K562 (cell line): Measurements from ENCODE around the gene SAV1. TPM values are rescaled to one million over a fixed set of nuclear protein-coding genes. Genes with fewer than 3 reads are reported as not detected.
A peak's percentile ranks its signal among the peaks of the same experiment; 100 is the strongest.
"Not testable (repeated sequence)": the region's sequence is repeated elsewhere in the genome, so short reads cannot be mapped to it uniquely, and the experiment has no call there.

ENCODE experiments used
- ATAC-seq: fragments of 200-7000 bp; cut with Tn5 transposase; 3 replicates; pipeline ENCODE4 v1.9.1; 2020; ENCODE audit warnings: moderate library complexity
- BruUV-seq: library from RNA; stranded (reverse); fragments of 400-500 nt; replicated peaks from 2 replicates; lab custom pipeline; 2021; lab: Mats Ljungman, UMichigan
- CTCF ChIA-PET: fragments of 300-600 bp; formaldehyde crosslinking; extraction: SDS; loops from one replicate; lab custom pipeline; 2021; ENCODE audit warnings: low intra/inter-chr PET ratio; lab: Yijun Ruan, JAX
- POLR2A ChIA-PET: fragments of 300-600, 350-650 bp; sonication (Branson Sonifier 250); formaldehyde crosslinking; extraction: SDS; loops from one replicate; lab custom pipeline; 2021; ENCODE audit warnings: antibody characterized with exemption, inconsistent platforms; lab: Yijun Ruan, JAX
- DNase-seq, 4 experiments: peaks; one replicate each; pipeline versions ENCODE4 v3.0.0 to v3.0.0-alpha.2; 2011 to 2018; ENCODE audit warnings: low spot score in 3 of 4, mixed read lengths in 3 of 4; ENCODE audit errors: extremely low read depth in 1 of 4
- FAIRE-seq: peaks from 2 replicates; lab custom pipeline; 2011; peaks lifted over from hg19 to GRCh38; lab: Jason Lieb, UNC
- H2AFZ ChIP-seq: 2 replicates; pipeline ENCODE4 v1.6.0; 2011; ENCODE audit warnings: low read depth, low read length, control low read depth, inconsistent platforms
- H3K27ac ChIP-seq: fragments of 200-600 bp; 3 replicates; pipeline ENCODE4 v1.8.0; 2011; ENCODE audit warnings: low read depth, mild to moderate bottlenecking, control low read depth, inconsistent platforms, low read length, moderate library complexity, mixed read lengths; ENCODE audit errors: extremely low read depth
- H3K27me3 ChIP-seq, 2 experiments: fragments of 300-600 bp in 1 of 2; 2 replicates in 1 of 2; 3 replicates in 1 of 2; pipeline versions ENCODE4 v1.6.0 to v1.8.0; 2011; ENCODE audit warnings: inconsistent platforms in 2 of 2, low read length in 2 of 2, mild to moderate bottlenecking in 1 of 2, mixed read lengths in 1 of 2, moderate library complexity in 1 of 2; ENCODE audit not compliant: control insufficient read depth in 2 of 2, insufficient read depth in 2 of 2
- H3K36me3 ChIP-seq: fragments of 300-600 bp; 3 replicates; pipeline ENCODE4 v1.8.0; 2011; ENCODE audit warnings: mild to moderate bottlenecking, low read length, inconsistent platforms; ENCODE audit not compliant: control insufficient read depth, insufficient read depth
- H3K4me1 ChIP-seq, 2 experiments: fragments of 200-600 bp in 1 of 2; replicated peaks in 1 of 2; 2 replicates in 1 of 2; 3 replicates in 1 of 2; pipeline versions ENCODE4 v1.5.1 to v1.8.0; 2011; ENCODE audit warnings: inconsistent platforms in 2 of 2, low read length in 2 of 2, mild to moderate bottlenecking in 1 of 2, mixed read lengths in 1 of 2, moderate library complexity in 1 of 2; ENCODE audit not compliant: control insufficient read depth in 2 of 2, insufficient read depth in 2 of 2
- H3K4me2 ChIP-seq: 2 replicates; pipeline ENCODE4 v1.6.1; 2011; ENCODE audit warnings: low read length, control low read depth, inconsistent platforms, mixed read lengths; ENCODE audit not compliant: insufficient read depth
- H3K4me3 ChIP-seq: fragments of 200-600 bp; sonication (generic), shearing (Covaris generic); 2 replicates; pipeline ENCODE4 v1.5.1; 2016; ENCODE audit warnings: control low read depth, inconsistent platforms
- H3K79me2 ChIP-seq: fragments of 200-600 bp; 3 replicates; pipeline ENCODE4 v1.8.0; 2011; ENCODE audit warnings: low read length, inconsistent platforms; ENCODE audit not compliant: control insufficient read depth, insufficient read depth
- H3K9ac ChIP-seq, 2 experiments: 2 replicates each; pipeline versions ENCODE4 v1.6.0 to v1.6.1; 2011; ENCODE audit warnings: low read depth in 2 of 2, low read length in 2 of 2, control low read depth in 1 of 2, inconsistent platforms in 1 of 2, mild to moderate bottlenecking in 1 of 2, mixed read lengths in 1 of 2; ENCODE audit not compliant: insufficient read depth in 1 of 2
- H3K9me1 ChIP-seq: one replicate; pipeline ENCODE4 v1.6.0; 2011; ENCODE audit warnings: inconsistent platforms, mild to moderate bottlenecking, low read length, moderate library complexity; ENCODE audit not compliant: control insufficient read depth, insufficient read depth
- H3K9me3 ChIP-seq: replicated peaks from 2 replicates; pipeline ENCODE4 v1.5.1; 2011; ENCODE audit warnings: low read depth, low read length, inconsistent platforms; ENCODE audit not compliant: control insufficient read depth, insufficient read depth
- H4K20me1 ChIP-seq: replicated peaks from 2 replicates; pipeline ENCODE4 v1.6.1; 2011; ENCODE audit warnings: low read length, inconsistent platforms, mixed read lengths; ENCODE audit not compliant: control insufficient read depth, insufficient read depth
- ADNP ChIP-seq: fragments of 200-800 bp; sonication (Bioruptor generic); IDR thresholded peaks from 2 replicates; pipeline ENCODE4 v1.6.1; 2016; ENCODE audit warnings: missing genetic modification characterization, missing compliant biosample characterization
- CHCHD3 ChIP-seq: fragments of 250-450 bp; sonication (Bioruptor Pico); IDR thresholded peaks from 2 replicates; pipeline ENCODE4 v2.1.2; 2022; ENCODE audit warnings: mild to moderate bottlenecking
- XRCC3 ChIP-seq: fragments of 450-650 bp; IDR thresholded peaks from 2 replicates; pipeline ENCODE4 v1.6.1; 2017; ENCODE audit warnings: mild to moderate bottlenecking, moderate library complexity
- ZNF165 ChIP-seq: fragments of 250-450 bp; sonication (Bioruptor Pico); IDR thresholded peaks from 2 replicates; pipeline ENCODE4 v1.4.0; 2020; ENCODE audit warnings: borderline replicate concordance
- ZNF316 ChIP-seq: fragments of 450-650 bp; IDR thresholded peaks from 2 replicates; pipeline ENCODE4 v1.6.1; 2016
- WGBS: fragments of 100-300 bp; shearing (Covaris generic); methylation state at CpG from one replicate; pipeline ENCODE4 v1.1.6; 2016; ENCODE audit warnings: low coverage, mixed read lengths; ENCODE audit not compliant: insufficient coverage; ENCODE audit errors: missing lambda C conversion rate; 5-methylcytosine and 5-hydroxymethylcytosine counted together
- in situ Hi-C: fragments of 300-500 bp; cut with MboI; formaldehyde crosslinking; loops from 4 replicates; pipeline ENCODE4 v1.15.0; 2018; ENCODE audit warnings: inconsistent platforms, mixed read lengths
- intact Hi-C: fragments of 100-400 bp; cut with micrococcal nuclease; formaldehyde crosslinking; loops from 2 replicates; pipeline ENCODE4 v1.14.2; 2022
- polyA plus RNA-seq, 8 experiments: library from polyadenylated mRNA; depleted of rRNA in 4 of 8; stranded (reverse) in 5 of 8; unstranded in 3 of 8; fragments of >200 nt; fragmentation: Nextera tagmentation in 2 of 8; fragmentation: Illumina TruSeq in 1 of 8; extraction: Ambion mirVana in 2 of 8; extraction: Trizol in 1 of 8; gene quantifications; 2 replicates each; pipeline versions ENCODE4 v1.2.1 to v1.2.3, GENCODE V29; 2011 to 2014; ENCODE audit warnings: inconsistent platforms in 1 of 8, missing spikeins in 1 of 8
- total RNA-seq, 7 experiments: library from RNA; depleted of rRNA in 6 of 7; stranded (reverse); fragments of >200 nt in 6 of 7; fragmentation: Illumina TruSeq in 2 of 7; extraction: Trizol in 2 of 7; gene quantifications; 2 replicates each; pipeline versions ENCODE4 v1.2.1 to v1.2.3, GENCODE V29; 2011 to 2021; ENCODE audit warnings: low replicate concordance in 1 of 7
- TF ChIP-seq, protein P1 (sequence below): sonication (generic); formaldehyde crosslinking; IDR thresholded peaks from 2 replicates; pipeline ENCODE4 v1.8.1; 2023; ENCODE audit warnings: mild to moderate bottlenecking, missing genetic modification reagents
- TF ChIP-seq, protein P2 (sequence below): fragments of 250-450 bp; sonication (Bioruptor Pico); IDR thresholded peaks from 2 replicates; pipeline ENCODE4 v1.8.0; 2022; ENCODE audit warnings: inconsistent platforms, mild to moderate bottlenecking, moderate library complexity, borderline replicate concordance

The SAV1 gene
- total and polyA plus RNA-seq, 9 of the 15 experiments (the other 6 are each of a cell fraction or from before 2014, with no cell fraction given), result 6.5 to 18.1 (median 16.1) TPM

- TF ChIP-seq, protein P1, sequence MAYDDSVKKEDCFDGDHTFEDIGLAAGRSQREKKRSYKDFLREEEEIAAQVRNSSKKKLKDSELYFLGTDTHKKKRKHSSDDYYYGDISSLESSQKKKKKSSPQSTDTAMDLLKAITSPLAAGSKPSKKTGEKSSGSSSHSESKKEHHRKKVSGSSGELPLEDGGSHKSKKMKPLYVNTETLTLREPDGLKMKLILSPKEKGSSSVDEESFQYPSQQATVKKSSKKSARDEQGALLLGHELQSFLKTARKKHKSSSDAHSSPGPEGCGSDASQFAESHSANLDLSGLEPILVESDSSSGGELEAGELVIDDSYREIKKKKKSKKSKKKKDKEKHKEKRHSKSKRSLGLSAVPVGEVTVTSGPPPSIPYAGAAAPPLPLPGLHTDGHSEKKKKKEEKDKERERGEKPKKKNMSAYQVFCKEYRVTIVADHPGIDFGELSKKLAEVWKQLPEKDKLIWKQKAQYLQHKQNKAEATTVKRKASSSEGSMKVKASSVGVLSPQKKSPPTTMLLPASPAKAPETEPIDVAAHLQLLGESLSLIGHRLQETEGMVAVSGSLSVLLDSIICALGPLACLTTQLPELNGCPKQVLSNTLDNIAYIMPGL (CRISPR knock-in tag), result no peak
- TF ChIP-seq ADNP (tag) (no peak), CHCHD3 (no peak), ZNF165 (no peak), XRCC3 (no peak)
- TF ChIP-seq, protein P2, sequence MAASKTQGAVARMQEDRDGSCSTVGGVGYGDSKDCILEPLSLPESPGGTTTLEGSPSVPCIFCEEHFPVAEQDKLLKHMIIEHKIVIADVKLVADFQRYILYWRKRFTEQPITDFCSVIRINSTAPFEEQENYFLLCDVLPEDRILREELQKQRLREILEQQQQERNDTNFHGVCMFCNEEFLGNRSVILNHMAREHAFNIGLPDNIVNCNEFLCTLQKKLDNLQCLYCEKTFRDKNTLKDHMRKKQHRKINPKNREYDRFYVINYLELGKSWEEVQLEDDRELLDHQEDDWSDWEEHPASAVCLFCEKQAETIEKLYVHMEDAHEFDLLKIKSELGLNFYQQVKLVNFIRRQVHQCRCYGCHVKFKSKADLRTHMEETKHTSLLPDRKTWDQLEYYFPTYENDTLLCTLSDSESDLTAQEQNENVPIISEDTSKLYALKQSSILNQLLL (CRISPR knock-in tag), result no peak
Observed at GRCh38 chr14:50631408-50631821, 36.7 kb downstream of the SAV1 start (continued).

GRCh38 chr14:50624947-50625346 is 43.2 kb downstream of the SAV1 start:
- CTCF ChIA-PET, BruUV-seq, ATAC-seq: not testable (repeated sequence)

More at GRCh38 chr14:50624947-50625346, 43.2 kb downstream of the SAV1 start:
- H3K9me1 ChIP-seq, H3K4me3 ChIP-seq, H3K36me3 ChIP-seq, DNase-seq, H3K4me2 ChIP-seq, H3K27me3 ChIP-seq, FAIRE-seq, H3K9ac ChIP-seq, H3K4me1 ChIP-seq, H2AFZ ChIP-seq, H4K20me1 ChIP-seq, intact Hi-C loops, H3K79me2 ChIP-seq, H3K27ac ChIP-seq, in situ Hi-C loops, H3K9me3 ChIP-seq: not testable (repeated sequence)
- peak; percentile 44; the same call in 1 of the 2 replicates for TF ChIP-seq ZNF316
- 85% methylated on average over 4 of the region's 4 CpGs for WGBS
- POLR2A ChIA-PET, result interaction anchor here (1.7 kb wide), 1 partner anchor 10 kb away, joined by 4 read pairs; no protein-coding TSS in a partner anchor
